CMK (cell line): ENCODE measurements around the gene PPIG.
"Not testable (repeated sequence)": the region's sequence is repeated elsewhere in the genome, so short reads cannot be mapped to it uniquely, and the experiment has no call there.

ENCODE experiments used
- DNase-seq: peaks from one replicate; pipeline ENCODE4 v3.0.0-alpha.2; 2010; ENCODE audit warnings: low read depth

Gene PPIG

DNA sequence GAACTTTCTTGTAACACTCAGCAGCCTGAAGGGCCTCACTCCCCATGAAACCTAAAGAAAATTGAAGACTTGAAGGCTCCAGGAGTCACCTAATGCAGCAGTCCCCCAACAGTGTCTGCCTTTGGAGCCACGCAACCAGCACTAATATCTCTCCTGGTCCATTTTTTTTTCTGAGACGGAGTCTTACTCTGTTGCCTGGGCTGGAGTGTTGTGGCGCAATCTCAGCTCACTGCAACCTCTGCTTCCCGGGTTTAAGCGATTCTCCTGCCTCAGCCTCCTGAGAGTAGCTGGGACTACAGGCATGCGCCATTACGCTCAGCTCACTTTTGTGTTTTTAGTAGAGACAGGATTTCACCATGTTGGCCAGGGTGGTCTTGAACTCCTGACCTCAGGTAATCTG, 12.4 kb downstream of the PPIG start:
- not testable (repeated sequence) for DNase-seq

DNA sequence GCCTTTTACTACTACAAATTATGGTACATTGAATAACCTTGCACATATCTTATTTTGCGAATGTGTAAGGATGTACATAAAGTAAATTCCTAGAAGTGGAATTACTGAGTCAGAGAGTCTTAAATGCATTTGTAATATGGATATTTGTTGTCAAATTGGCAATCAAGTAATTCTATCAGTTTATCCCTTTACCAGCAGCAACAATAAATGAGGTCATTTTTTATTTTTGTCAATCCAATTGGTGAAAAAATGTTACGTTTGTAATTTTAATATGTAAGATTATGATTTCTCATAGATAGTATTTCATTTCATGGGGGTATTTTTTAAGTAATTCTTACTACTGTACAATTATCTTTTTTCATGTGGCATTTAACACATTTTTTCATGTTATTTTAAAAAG, 14.8 kb downstream of the PPIG start:
- no peak for DNase-seq

DNA sequence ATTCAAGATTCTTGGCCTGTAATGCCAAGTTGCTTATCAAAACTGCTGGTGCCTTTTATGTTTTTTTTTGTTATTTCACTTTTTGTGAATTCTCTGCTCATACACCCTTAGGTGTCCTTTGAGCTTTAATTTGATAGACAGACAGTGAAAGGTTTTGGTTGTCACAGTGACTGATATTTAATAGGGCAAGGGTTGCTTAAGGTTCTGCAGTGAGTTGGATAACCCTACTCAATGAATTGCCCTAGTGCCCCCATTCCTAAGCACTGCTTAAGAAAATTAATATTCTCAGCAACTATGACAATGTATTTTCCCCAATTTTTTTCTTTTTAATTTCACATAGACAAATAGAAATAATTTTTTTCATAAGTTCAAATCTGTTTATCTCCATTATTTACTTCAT, 15.4 kb downstream of the PPIG start:
- DNase-seq = no peak

DNA sequence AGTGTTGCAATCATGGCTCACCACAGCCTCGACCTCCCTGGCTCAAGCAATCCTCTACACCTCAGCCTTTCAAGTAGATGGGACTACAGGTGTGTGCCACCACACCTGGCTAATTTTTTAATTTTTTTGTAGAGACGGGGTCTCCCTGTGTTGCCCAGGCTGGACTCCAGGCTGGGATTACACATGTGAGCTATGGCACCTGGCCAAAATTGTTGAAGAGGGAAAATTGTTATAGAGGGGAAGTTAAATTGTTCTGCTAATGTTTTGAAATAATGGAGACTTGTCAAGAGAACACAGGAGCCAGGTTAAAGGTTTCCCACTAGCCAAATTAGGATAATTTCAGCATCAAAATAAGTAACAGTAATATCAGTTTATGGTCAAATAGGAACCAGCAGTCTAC, 25.1 kb downstream of the PPIG start:
- DNase-seq = no peak

DNA sequence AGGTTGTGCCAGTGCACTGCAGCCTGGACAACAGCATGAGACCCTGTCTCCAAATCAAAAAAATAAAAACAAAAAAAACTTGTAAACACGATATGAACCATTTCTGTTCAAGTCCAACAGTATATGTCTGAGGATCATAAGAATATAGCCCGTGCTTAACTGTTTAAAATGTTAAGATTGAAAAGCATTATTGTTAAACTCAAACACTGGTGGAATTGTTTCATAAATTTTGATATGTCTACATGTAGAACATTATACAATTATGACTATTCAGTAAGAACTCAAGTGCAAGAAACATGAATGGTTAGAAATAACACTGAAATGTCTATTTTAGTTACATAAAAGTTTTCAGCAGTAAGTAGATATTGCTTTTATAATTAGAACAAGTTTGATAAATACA, 29.7 kb downstream of the PPIG start:
- no peak for DNase-seq

DNA sequence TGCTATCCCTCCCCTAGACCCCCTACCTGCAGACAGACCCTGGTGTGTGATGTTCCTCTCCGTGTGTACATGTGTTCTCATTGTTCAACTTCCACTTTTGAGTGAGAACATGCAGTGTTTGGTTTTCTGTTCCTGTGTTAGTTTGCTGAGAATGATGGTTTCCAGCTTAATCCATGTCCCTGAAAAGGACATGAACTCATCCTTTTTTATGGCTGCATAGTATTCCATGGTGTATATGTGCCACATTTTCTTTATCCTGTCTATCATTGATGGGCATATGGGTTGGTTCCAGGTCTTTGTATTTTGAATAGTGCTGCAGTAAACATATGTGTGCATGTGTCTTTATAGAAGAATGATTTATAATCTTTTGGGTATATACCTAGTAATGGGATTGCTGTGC, 31.8 kb downstream of the PPIG start:
- not testable (repeated sequence) for DNase-seq

DNA sequence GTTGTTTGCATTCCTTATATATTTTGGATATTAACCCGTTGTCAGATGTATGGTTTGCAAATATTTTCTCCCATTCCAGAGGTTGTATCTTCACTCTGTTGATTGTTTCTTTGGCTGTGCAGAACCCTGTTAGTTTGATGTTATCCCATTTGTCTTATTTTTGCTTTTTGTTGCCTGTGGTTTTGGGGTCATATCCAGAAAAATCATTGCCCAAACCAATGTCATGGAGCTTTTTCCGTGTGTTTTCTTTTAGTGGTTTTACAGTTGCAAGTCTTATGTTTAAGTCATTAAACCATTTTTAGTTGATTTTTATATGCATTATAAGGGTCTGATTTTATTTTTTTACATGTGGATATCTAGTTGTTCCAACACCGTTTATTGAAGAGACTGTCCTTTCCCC, 35.8 kb downstream of the PPIG start:
- DNase-seq = no peak

DNA sequence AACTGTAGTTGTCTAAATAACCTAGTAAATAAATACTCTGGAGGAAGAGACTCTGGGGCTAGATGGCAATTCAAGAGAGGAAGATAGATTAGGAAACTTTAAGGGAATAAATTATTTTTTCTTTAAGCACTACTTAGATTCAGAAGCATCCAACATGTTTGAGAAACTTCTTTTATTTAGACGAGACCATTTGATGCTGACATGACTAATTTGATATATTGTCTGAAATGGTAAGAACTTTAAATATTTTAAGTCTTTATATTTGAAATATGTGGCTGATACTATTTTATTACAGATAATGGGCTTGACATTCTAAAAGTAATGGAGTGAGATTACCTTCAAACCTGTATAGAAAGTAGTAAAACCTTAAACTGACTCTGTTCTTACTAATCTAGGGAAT, 36.4 kb downstream of the PPIG start:
- no peak for DNase-seq

DNA sequence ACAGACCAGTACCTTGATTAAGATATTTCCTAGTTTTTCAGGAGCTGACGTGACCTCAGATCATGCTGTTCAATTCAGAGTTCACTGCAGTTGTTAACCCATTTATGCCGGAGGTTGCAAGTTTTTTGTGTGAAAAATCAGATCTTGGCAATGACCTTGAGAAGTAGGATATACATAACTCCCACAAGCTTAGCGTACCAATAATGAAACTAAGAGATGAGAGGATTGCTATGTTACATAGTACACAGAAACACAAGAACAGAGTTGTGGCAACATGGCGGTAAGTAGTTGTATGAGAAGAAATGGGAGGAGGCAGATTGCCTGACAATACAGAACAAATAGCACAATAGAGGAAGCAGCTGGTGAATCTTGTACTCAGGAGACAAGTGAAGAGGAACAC, 39.1 kb downstream of the PPIG start:
- DNase-seq = no peak

DNA sequence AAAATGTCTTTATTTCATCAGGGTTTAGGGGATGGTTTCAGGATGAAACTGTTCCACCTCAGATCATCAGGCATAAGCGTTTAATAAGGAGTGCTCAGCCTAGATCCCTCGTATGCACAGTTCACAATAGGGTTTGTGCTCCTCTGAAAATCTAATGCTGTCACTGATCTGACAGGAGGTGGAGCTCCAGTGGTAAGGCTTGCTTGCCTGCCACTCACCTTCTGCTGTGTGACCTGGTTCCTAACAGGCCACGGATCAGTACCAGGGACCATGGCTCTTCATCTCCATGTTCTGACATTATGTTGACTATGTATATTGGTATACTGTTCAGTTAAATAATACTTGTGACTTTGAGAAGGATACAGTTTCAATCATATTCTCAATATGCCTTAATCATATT, 41.6 kb downstream of the PPIG start:
- no peak for DNase-seq

DNA sequence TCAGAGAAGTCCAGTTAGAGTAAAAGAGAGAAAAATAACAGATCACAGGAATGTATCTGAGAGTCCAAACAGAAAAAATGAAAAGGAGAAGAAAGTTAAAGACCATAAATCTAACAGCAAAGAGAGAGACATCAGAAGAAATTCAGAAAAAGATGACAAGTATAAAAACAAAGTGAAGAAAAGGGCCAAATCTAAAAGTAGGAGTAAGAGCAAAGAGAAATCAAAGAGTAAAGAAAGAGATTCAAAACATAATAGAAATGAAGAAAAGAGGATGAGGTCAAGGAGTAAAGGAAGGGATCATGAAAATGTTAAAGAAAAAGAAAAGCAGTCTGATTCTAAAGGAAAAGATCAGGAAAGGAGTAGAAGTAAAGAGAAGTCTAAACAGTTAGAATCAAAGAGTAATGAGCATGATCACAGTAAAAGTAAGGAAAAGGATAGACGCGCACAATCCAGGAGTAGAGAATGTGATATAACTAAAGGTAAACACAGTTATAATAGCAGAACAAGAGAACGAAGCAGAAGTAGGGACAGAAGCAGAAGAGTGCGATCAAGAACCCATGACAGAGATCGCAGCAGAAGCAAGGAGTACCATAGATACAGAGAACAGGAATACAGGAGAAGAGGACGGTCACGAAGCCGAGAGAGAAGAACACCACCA, 52.4 kb downstream of the PPIG start:
- no peak for DNase-seq

DNA sequence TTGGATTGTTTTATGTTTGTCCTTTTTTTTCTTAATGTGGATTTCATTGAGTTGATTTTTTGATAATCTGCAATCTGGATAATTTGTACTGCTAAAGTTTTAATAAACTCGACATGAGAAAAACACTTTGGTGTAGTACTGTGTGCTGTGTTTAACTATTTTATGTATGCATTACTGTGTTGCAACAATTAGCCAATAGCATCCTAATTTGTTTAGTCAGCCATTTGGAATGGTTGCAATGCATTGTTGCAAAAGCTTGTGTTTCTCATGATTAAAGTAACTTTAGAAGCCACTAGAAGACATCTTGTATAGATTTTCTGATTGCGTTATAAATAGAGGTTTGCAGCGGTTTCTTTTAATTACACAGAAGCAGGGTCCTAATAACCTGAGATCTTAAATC, 53.5 kb downstream of the PPIG start:
- DNase-seq = no peak

DNA sequence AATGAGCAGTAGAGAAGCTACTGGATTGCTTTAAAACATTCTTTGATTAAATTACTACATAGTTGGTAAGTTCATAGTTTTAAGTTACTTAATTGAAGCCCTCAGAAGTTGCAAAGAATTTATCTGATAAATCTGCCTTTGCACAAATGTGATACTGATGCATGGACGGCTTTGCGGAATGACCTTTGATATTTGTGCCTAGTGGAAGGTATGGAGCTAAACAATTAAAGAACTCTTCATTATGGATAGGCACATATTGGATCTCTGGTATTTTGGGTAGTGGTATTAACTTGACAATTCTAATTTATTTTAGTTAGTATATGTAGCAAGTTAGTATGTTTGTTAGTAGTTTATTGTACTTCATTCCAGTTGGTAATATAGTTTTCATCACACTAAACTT, 56.0 kb downstream of the PPIG start:
- no peak for DNase-seq

DNA sequence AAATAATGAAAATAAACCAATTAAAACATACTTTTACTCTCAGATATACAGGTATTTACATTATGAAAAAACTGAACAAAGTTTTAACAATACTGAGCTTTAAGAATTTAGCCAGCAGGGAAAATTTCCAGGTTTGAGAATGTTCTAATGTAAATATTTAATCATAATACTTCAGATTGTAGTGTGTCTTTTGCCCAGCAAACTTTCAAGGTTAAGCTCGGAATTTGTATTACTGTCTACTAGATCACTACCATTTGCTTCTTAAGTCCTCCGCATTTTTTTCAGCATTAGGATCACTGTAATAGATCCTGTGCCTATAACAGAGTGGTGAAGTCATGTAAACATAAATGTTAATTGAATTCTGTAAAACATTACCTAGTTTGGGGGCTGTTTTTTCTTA, 57.3 kb downstream of the PPIG start:
- no peak for DNase-seq

DNA sequence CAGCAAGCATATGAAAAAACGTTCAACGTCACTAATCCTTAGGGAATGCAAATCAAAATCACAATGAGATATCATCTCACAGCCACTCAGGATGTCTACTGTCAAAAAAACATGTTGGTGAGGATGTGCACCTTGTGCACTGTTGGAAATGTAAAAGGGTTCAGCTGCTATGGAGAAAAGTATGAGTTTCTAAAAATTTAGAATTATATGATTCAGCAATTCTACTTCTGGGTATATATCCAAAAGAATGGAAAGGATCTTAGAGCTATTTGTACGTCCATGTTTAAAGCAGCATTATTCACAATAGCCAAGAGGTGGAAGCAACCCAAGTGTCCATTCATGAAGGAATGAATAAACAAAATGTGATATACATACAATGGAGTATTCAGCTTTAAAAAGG, 60.0 kb downstream of the PPIG start:
- DNase-seq = no peak

DNA sequence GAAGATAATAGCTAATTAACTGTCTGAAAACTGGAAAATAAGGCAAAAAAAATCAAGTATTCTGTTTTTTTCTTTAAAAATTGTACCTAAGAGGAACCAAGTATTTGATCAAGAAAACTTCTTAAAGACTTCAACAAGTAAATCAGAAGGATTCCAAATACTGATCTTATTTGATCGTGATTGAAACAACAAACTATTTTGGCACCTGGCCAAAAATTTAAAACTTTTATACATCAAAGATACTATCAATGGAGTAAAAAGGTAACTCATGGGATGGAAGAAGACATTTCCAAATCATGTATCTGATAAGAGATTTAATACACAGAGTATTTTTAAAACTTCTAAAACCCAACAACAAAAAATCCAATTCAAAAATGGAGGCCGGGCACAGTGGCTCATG, 63.3 kb downstream of the PPIG start:
- no peak for DNase-seq

DNA sequence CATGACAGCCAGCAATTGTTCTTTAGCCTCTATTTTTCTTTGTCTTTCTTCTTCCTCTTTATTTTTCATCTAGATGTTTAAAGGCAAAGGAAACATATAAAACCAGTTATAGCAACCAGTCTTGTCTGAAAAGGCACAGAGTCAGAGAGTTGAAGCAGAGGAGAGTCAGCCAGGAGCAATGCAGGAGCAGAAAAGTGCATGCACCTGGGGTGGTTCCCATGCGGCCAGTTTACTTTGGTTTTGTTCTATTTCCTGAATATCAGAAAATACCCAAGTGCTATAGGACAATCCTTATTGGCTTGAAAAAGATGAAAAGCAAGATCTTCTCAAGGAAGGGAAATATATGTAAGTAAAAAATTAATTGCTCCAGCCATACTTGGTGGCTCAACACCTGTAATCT, 65.1 kb downstream of the PPIG start:
- DNase-seq = no peak

DNA sequence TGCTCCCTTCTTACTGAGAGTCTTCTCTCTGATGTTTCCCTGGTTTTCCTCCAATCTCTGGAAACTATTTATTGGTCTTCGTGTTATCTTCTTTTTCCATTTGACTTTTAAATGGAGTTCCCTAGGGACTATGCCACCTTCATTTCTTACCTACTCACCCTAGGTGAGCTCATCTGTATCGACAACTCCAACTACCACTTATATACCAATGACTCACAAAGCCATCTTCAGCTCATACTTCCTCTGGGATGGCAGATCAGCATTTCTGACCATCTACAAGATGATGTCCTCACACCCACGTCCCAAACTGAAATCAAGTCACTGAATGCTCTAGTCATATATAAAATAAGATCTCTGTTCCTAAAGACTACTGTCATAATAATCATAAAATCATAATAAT, 69.5 kb downstream of the PPIG start:
- DNase-seq = no peak

DNA sequence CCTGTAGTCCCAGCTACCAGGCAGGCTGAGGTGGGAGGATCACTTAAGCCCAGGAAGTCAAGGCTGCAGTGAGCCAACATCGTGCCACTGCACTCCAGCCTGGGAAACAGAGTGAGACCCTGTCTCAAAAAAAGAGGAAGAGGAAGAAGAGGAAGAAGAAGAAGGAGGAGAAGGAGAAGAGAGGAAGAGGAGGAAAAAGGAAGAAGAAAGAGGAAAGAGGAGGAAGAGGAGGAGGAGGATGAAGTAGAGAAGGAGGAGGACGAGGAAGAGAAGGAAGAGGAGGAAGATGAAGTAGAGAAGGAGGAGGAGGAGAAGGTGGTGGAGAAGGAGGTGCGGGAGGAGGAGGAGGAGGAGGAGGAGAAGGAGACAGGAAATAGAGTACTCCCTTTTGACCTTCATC, 72.0 kb downstream of the PPIG start:
- no peak for DNase-seq

DNA sequence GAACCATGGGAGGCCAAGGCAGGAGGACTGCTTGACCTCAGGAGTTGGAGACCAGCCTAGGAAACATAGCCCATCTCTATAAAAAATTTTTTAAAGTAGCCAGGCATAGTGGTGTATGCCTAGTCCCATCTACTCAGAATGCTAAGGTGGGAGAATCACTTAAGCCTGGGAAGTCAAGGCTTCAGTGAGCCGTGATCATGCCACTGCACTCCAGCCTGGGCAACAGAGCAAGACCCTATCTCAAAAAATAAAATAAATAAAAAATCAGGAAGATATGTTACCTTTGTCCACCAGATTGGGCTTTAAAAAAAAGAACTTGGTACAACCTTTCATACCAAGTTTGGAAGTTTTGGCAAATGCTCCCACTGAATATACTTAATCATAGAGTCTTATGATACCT, 74.7 kb downstream of the PPIG start:
- DNase-seq = no peak

DNA sequence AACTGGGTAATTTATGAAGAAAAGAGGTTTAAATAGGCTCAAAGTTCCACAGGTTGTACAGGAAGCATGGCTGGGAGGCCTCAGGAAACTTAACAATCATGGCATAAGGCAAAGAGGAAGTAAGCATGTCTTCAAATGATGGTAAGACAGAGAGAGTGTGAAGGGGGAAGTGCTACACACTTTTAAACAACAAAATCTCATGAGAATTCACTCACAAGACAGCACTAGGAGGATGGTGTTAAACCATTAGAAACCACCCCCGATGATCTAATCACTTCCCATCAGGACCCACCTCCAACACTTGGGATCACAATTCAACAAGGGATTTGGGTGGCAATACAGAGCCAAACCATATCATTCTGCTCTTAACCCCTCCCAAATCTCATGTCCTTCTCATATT, 75.2 kb downstream of the PPIG start:
- DNase-seq = no peak

DNA sequence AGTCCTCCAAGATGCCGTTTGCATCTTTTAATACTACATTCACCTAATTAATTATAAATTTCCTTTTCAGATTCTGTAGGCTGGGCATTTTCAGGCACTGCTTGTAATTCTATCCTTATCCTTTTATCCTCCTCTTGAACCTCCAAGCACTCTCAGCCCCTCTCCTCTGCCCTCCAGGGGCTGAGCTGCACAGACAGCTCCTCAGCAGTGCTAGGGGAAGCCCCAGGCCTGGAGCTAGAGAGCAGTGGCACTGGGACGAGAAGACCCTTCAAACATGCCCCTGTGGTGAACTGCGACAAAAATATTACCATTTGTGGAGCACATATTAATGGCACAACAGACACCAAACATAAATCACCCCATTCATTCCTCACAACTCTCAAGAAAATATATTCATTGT, 77.1 kb downstream of the PPIG start:
- no peak for DNase-seq

DNA sequence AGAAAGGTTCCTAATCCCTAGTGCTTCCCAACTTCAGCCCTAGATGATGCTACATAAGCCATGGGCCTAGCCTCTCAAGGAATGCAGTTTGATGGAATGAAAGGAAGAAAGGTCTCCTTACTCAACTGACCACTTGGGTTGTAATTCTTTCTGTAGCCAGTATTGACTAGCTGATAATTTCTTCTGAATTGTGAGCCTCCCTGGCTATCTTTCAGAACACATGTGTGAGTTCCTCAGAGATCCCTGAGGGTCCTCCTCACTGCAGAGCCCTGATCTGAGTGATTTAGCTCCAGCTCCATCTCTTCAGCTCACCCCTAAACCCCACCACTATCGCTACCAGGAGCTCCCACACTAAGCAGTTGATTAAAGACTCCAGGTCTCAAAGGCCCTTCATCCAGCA, 78.6 kb downstream of the PPIG start:
- peak; percentile 77 for DNase-seq

DNA sequence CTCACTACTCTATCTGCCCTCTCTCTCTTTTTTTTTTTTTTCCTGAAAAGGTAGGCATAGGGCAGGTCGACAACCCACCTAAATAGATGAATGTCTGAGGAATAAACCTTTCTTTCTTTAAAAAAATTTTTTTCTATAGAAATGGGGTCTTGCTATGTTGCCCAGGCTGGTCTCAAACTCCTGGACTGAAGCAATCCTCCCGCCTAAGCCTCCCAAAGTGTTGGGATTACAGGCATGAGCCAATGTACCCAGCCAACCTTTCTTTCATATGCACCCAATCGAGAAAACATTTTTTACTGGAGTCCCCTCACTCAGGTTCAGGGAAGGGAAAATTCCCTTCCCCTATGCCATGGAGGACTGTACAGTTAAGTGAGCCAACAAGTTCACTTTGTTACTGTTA, 79.1 kb downstream of the PPIG start:
- no peak for DNase-seq

DNA sequence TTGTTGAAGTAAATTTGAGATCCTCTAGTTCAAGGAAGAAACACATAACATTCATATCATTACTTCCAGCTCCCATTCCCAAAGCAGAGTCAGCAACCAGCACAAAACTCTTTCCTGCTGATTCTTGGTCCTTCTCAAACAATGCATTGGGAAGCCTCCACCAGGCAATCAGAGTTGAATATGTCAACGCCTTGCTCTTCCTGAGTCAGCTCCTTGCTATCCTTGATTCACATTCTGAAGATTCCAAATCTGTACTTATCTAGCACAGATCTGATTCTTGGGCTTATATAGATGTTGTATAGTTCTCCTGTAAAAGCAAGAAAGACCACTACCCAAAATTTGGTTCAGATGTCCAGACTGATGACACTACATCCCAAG, 80.4 kb downstream of the PPIG start:
- DNase-seq = no peak
